Fibroblast of upper back skin (primary cell): ENCODE measurements around the gene SASH3.
"Not testable (repeated sequence)": the region's sequence is repeated elsewhere in the genome, so short reads cannot be mapped to it uniquely, and the experiment has no call there.

Experiments
- DNase-seq: peaks from one replicate; pipeline ENCODE4 v3.0.0-alpha.2; 2013

The SASH3 gene

GRCh38 chrX:129779747-129780146 lies at the start of gene SASH3:
Gene SASH3 (plus strand): TSS chrX:129779949. CDS start chrX:129780098, 149 bp downstream.
- DNase-seq = no peak

- no peak for DNase-seq
Measured at GRCh38 chrX:129731228-129731627, 48.5 kb upstream of the SASH3 start.

GRCh38 chrX:129732857-129733256 lies 46.9 kb upstream of the SASH3 start:
- DNase-seq = no peak

- no peak for DNase-seq
Measured at GRCh38 chrX:129733335-129733734, 46.4 kb upstream of the SASH3 start.

GRCh38 chrX:129736491-129736890 lies 43.3 kb upstream of the SASH3 start:
- no peak for DNase-seq

GRCh38 chrX:129737916-129738315 lies 41.8 kb upstream of the SASH3 start:
- DNase-seq = peak; percentile 31

DNA sequence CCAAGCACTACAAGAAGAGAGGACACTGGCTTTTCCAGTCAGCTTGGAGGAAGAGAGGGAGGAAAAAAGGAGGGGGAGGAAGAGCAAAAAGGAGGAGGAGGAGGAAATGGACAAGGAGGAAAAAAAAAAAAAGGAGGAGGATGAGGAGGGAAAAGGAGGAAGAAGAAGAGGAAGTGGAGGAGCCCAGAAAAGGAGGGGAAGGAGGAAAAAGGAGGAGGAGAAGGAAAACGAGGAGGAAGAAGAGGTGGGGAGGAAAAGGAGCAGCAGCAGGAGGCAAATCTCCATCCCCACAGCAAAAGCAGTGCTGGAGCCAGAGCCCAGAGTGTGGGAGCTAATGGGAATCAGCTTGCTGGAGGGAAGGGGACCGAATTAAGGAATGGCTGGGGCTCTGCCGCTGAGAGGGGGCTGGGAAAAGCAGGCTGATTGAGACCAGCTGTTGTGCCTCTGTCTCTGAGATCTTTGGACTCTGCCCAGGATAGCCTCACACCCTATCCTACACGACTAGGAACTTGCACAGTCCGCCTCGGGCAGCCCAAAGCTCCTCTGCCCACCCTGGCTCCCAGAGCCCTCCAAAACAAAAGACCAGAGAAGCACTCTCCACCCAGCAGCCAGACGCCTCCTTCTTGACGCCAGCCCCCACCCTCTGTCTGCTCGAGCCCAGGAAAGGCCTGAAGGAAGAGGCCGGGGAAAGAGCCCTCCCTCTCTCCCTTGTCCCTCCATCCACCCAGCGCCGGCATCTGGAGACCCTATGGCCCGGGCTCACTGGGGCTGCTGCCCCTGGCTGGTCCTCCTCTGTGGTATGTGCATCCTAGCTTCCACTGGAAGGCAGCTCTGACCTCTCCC lies 41.1 kb upstream of the SASH3 start, which contains the start of gene XPNPEP2:
Gene XPNPEP2, plus strand, starts transcription at position 514 of the 843 bp plus-strand sequence. Its CDS starts 235 bp downstream, at position 749.
- peak; percentile 76 for DNase-seq

GRCh38 chrX:129739578-129739977 lies 40.2 kb upstream of the SASH3 start:
- no peak for DNase-seq

- no peak for DNase-seq
Measured at GRCh38 chrX:129741880-129742758, 37.6 kb upstream of the SASH3 start.

GRCh38 chrX:129742759-129743152 lies 37.0 kb upstream of the SASH3 start:
- not testable (repeated sequence) for DNase-seq

DNA sequence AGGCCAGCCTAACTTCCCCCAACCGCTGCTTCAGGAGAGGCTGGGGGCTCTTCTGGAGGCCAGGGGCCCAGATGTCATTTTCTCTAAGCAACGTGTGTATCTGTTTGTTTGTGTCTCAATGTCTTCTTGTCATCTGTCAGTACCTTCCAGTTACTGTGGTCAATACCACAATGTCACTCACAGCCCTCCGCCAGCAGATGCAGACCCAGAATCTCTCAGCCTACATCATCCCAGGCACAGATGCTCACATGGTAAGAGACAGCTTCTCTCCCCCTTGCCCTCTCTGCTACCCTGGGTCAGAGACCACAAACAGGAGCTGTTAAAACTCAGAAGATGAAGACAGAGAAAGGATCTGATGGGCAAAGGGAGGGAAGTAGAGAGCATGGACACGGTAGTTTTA lies 35.9 kb upstream of the SASH3 start:
- no peak for DNase-seq

- DNase-seq = no peak
Measured at GRCh38 chrX:129744861-129745321, 34.9 kb upstream of the SASH3 start.

GRCh38 chrX:129746557-129747470 lies 32.9 kb upstream of the SASH3 start:
- no peak for DNase-seq

GRCh38 chrX:129747533-129747932 lies 32.2 kb upstream of the SASH3 start:
- no peak for DNase-seq

- DNase-seq = peak; percentile 86
Measured at GRCh38 chrX:129748305-129748704, 31.4 kb upstream of the SASH3 start.

DNA sequence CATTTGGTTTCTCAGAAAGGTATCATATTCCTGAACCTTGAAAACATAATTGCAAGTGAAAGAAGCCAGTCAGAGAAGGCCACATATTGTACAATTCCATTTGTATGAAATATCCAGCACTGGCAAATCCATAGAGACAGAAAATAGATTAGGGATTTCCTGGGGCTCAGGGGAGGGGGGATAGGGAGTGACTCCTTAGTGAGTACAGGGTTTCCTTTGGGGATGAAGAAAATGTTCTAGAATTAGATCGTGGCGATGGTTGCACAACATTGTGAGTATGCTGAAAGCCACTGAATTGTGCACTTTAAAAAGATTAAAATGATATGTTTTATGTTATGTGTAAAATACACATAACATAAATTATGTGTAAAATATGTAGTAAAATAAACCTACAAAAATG lies 30.7 kb upstream of the SASH3 start:
- peak; percentile 48 for DNase-seq

DNA sequence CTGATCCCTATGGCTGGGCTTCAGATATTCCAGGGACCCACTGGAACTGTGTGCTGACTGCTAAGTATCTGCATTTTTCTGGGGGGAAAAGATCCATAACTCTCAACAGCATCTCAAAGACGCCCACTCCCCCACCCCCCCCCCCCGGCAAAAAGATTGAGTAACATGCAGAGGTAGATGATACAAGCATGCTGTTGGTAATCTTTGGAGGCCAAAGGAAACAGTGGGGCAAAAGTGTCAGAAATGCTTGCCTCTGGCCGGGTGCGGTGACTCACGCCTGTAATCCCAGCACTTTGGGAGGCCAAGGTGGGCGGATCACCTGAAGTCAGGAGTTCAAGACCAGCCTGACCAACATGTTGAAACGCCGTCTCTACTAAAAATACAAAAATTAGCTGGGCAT lies 28.8 kb upstream of the SASH3 start:
- no peak for DNase-seq

DNA sequence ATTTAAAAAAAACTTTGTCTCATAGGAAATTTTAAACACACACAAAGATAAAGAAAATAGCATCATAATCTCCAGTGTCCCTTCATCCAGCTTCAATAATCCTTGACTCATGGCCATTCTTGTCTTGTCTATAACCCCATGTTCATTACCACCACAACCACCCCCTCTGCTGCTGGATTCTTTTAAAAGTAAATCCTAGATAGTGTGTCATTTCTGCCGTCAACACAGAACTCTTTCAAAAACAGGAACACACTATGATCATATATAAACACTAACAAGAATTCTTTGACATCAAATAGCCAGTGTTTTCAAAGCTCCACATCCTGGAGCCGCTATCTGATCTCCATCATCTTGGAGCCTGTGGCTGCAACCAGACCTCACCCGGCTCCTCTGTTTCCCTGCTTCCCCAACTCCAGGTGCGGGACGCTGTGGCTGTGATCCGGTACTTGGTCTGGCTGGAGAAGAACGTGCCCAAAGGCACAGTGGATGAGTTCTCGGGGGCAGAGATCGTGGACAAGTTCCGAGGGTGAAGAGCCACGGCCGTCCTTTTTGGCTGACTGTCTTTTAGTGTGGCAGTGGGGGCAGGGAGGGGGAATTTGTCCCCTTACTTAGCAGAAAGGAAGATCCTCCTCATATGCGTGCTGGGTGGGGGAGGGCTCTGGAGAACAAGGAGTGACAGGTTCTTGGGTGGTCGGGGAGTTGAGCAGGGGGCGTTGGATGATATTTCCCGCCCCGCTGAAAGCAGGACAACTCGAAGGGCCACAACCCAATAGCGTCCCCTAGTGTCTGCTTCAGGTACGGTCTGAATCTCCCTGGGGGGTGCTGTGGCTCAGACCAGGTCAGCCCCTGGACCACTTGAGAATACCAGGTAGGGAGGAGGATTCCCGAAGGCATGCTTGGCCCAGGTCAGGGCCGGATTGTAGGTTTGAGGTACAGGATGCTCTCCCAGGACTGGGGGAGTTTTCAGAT lies 25.4 kb upstream of the SASH3 start:
- DNase-seq = no peak

DNA sequence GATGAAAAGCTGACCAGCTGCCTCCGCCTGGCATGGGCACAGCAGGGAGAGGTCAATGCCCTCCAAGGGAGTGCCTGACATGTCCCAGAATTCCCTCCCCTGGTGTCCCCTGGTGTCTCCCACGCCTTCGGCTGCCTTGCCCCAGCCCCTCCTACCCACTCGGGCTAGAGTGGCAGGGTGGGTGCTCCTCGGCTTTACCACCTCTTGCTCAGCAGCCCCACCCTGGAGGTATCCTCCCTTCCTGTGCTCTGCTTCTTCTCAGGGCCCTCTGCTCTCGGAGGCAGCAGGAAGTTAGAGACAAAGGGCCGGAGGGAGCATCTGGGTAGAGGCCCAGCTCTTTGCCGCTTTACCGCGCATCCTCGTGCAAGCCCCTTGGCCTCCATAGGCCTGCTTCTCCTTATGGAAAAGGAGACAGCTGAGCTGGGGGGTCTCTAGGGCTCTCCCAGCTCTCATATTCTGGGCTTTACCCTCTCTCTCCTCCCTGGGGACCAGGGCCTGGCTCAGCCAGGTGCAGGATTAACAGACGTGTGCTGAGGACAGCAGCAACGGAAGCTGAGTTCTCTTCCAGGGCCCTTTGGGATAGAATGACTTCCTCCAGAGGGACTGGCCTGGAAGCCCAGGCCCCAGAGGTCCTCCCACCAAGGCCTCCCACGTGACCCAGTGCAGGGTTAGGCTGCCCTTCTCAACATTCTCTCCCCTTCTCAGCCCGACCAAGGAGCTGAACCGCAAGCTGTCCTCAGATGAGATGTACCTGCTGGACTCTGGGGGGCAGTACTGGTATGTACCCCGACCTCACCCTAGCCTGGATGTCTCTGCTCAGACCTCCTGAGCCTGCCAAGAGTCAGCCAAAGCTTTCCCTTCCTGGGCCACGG lies 23.7 kb upstream of the SASH3 start:
- DNase-seq = no peak

- peak; percentile 82 for DNase-seq
Measured at GRCh38 chrX:129759576-129760061, 20.1 kb upstream of the SASH3 start.
